ENCODE measurements around the gene FANCC.
"Not testable (repeated sequence)": the region's sequence is repeated elsewhere in the genome, so short reads cannot be mapped to it uniquely, and the experiment has no call there.

The FANCC gene

GRCh38 chr9:95229230-95229915 is 88.1 kb downstream of the FANCC start:
- DNase-seq (ENCODE audit: low read depth, low spot score) = no peak

GRCh38 chr9:95226921-95227320 is 90.6 kb downstream of the FANCC start:
- DNase-seq (ENCODE audit: low read depth, low spot score) = no peak

GRCh38 chr9:95225726-95226106 is 91.8 kb downstream of the FANCC start:
- DNase-seq (ENCODE audit: low read depth, low spot score) = no peak

- no peak for DNase-seq (ENCODE audit: low read depth, low spot score)
Observed at GRCh38 chr9:95225076-95225725, 92.3 kb downstream of the FANCC start.

GRCh38 chr9:95224376-95225019 is 93.0 kb downstream of the FANCC start:
- DNase-seq (ENCODE audit: low read depth, low spot score) = no peak

- not testable (repeated sequence) for DNase-seq (ENCODE audit: low read depth, low spot score)
Observed at GRCh38 chr9:95220352-95220751, 97.2 kb downstream of the FANCC start.

GRCh38 chr9:95218773-95219172 is 98.7 kb downstream of the FANCC start:
- DNase-seq (ENCODE audit: low read depth, low spot score) = peak; percentile 33

- DNase-seq (ENCODE audit: low read depth, low spot score) = no peak
Observed at GRCh38 chr9:95217936-95218335, 99.6 kb downstream of the FANCC start.

GRCh38 chr9:95215336-95215898 is 102.1 kb downstream of the FANCC start:
- DNase-seq (ENCODE audit: low read depth, low spot score) = no peak

GRCh38 chr9:95213117-95213516 is 104.4 kb downstream of the FANCC start:
- no peak for DNase-seq (ENCODE audit: low read depth, low spot score)

GRCh38 chr9:95211028-95211427 is 106.5 kb downstream of the FANCC start:
- DNase-seq (ENCODE audit: low read depth, low spot score) = no peak

GRCh38 chr9:95207403-95207802 is 110.1 kb downstream of the FANCC start:
- DNase-seq (ENCODE audit: low read depth, low spot score) = no peak

GRCh38 chr9:95206143-95206542 is 111.4 kb downstream of the FANCC start:
- DNase-seq (ENCODE audit: low read depth, low spot score) = no peak

GRCh38 chr9:95204710-95205109 is 112.8 kb downstream of the FANCC start:
- no peak for DNase-seq (ENCODE audit: low read depth, low spot score)

GRCh38 chr9:95204310-95204709 is 113.2 kb downstream of the FANCC start:
- no peak for DNase-seq (ENCODE audit: low read depth, low spot score)

- not testable (repeated sequence) for DNase-seq (ENCODE audit: low read depth, low spot score)
Observed at GRCh38 chr9:95203019-95203418, 114.5 kb downstream of the FANCC start.

- DNase-seq (ENCODE audit: low read depth, low spot score) = no peak
Observed at GRCh38 chr9:95202076-95202681, 115.3 kb downstream of the FANCC start.

GRCh38 chr9:95201206-95201605 is 116.3 kb downstream of the FANCC start:
- no peak for DNase-seq (ENCODE audit: low read depth, low spot score)

- no peak for DNase-seq (ENCODE audit: low read depth, low spot score)
Observed at GRCh38 chr9:95197692-95198271, 119.7 kb downstream of the FANCC start.

GRCh38 chr9:95193480-95193879 is 124.0 kb downstream of the FANCC start:
- DNase-seq (ENCODE audit: low read depth, low spot score) = no peak

GRCh38 chr9:95193067-95193466 is 124.4 kb downstream of the FANCC start:
- peak; percentile 73 for DNase-seq (ENCODE audit: low read depth, low spot score)

GRCh38 chr9:95192631-95193030 is 124.9 kb downstream of the FANCC start:
- no peak for DNase-seq (ENCODE audit: low read depth, low spot score)
